GM15510 (cell line): Measurements from ENCODE around the gene CCDC169.

ENCODE experiments used
- POLR2A ChIP-seq: IDR thresholded peaks from 3 replicates; pipeline ENCODE4 v1.6.1; 2011; ENCODE audit warnings: borderline replicate concordance; ENCODE audit not compliant: insufficient read length; ENCODE audit errors: extremely low read depth

Gene CCDC169

GRCh38 chr13:36297366-36298338, at the start of gene CCDC169:
TSS of gene CCDC169 (minus strand) at chr13:36297814. CDS start at chr13:36297719, 95 bp downstream.
- TF ChIP-seq POLR2A, result no peak

DNA sequence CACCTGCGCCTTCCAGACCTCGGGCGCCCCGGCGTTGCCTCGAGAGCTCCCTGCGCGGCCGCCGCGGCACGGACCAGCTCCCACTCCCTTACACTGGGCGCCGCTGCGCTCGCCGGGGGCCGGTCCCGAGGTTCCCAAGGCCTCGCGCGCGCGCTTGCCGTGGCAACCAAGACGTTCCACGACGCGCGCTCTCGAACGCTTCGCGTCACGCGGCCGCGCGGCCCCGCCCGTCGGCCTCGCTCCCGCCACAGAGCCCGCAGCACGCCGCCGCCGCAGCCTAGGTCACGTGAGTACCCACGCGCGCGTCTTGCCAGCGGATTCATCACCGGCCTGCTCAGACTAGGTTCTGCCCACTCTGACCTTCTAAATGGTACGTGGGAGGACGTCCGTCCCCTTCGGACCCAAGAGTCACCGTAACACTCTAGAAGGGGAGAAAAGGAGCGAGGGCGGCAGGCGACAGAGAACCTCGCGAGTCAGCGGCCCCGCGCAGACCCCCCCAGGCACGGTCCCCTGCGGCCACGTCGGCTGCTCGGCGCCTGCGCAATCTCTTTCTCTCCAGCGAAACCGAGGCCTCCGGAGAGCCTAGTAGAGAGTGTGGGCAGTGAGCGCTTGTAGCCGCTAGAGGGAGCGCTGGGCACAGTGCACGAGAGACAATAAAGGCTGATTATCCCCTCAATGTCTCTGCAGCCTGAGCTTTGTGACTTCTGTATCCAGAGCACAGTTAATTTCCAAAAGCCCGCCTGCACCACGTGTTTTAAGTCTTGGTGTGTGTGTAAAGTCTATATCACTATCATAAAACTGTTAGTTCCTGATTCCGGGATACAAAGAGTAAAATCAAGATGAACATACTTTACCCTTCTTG, 48.8 kb upstream of the CCDC169 start, which contains the start of gene SPART:
Gene SPART (minus strand): TSS at position 173 of the 862 bp plus-strand sequence. CDS start 10,564 bp downstream, outside the sequence.
- TF ChIP-seq POLR2A, result no peak

- TF ChIP-seq POLR2A, result no peak
These were observed 48.0 kb upstream of the CCDC169 start for GRCh38 chr13:36345438-36346221.

- no peak for TF ChIP-seq POLR2A
These were observed 47.3 kb upstream of the CCDC169 start for GRCh38 chr13:36344886-36345437.

- no peak for TF ChIP-seq POLR2A
These were observed 46.6 kb upstream of the CCDC169 start for GRCh38 chr13:36344173-36344572.

DNA sequence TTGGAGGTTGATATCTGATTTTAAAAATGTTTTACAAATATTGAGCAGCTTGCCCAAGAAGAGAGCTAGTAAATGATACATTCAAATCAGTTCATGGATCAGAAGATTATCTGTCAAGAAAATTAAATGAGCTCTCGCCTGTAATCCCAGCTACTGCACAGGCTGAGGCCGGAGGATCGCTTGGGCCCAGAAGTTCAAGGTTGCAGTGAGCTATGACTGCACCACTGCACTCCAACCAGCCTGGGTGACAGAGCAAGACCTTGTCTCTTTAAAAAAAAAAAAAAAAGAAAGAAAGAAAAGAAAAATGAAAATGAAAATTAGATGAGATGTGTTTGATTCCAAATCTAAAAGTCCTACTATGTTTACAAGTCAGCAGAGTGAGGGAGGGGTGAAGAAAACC, 46.2 kb upstream of the CCDC169 start:
- no peak for TF ChIP-seq POLR2A

GRCh38 chr13:36342715-36343114, 45.1 kb upstream of the CCDC169 start:
- TF ChIP-seq POLR2A, result no peak

DNA sequence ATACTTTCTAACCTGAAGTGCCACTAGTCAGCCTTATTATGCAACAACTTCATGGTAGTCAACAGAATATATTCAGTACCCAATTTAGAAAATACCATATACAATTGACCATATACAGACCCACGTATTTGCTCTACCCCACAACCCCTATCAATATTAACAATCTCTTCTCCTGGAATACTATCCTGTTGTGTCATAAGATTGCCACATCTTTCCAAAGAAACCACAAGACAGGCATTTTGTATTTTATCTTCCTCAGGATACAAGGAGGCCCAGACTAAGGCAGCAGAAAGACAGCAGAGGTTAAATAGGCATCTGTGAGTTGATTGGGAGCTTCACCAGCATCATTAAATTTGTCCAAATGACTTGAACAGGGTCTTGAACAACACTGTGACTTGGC, 44.1 kb upstream of the CCDC169 start:
- TF ChIP-seq POLR2A, result no peak

- TF ChIP-seq POLR2A, result no peak
These were observed 42.1 kb upstream of the CCDC169 start for GRCh38 chr13:36339600-36340155.

- TF ChIP-seq POLR2A, result no peak
These were observed 40.5 kb upstream of the CCDC169 start for GRCh38 chr13:36337938-36338641.

GRCh38 chr13:36332986-36333385, 35.4 kb upstream of the CCDC169 start:
- TF ChIP-seq POLR2A, result no peak

DNA sequence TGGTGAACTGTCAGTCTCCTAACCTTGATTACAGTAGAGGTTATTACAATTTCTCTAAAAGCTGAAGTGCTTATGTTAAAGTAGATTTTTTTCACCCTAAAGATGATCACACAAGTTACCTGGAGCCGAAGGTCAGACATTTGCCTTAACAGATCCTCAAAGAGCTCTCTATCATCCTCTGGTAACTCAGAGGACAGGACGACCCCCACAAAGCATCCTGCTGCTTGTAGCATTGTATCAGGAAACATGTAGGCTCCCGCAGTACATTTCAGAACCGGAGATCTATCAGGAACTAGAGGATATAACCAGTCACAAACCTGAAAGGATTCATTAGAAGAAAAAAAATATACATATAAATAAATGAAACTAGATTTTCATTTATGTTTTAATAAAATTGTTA, 33.7 kb upstream of the CCDC169 start:
- TF ChIP-seq POLR2A, result no peak

DNA sequence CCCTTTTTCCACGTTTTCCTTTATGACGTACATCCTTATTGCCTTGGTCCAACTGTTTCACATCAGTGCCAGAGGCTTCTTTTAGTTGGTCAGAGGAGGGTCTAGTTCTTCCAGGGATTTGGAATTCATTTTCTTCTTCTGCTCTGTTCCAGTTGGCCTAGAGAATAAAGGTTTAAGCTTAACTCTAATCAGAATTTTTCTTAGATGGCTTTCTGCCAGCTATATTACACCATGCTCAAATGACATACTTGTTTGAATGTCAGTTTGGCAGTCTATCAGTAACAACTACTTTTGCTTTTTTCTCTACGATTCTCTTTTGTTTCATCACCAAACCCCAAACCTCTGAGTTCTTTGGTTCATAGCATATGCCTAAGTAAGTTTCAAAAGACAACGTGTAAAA, 31.7 kb upstream of the CCDC169 start:
- no peak for TF ChIP-seq POLR2A
